A549 (cell line): Measurements from ENCODE around the gene PAPLN. TPM values are rescaled to one million over a fixed set of nuclear protein-coding genes. Genes with fewer than 3 reads are reported as not detected.
A peak's percentile ranks its signal among the peaks of the same experiment; 100 is the strongest.

Source experiments
- ATAC-seq, 2 experiments: fragments of 200-7000 bp in 1 of 2; fragments of >200 bp in 1 of 2; cut with Nextera tagmentation in 1 of 2; cut with Tn5 transposase in 1 of 2; 3 replicates each; pipeline versions ENCODE4 v1.8.0 to v1.9.1; 2018 to 2020; ENCODE audit warnings: mild to moderate bottlenecking in 1 of 2, moderate library complexity in 1 of 2
- CTCF ChIA-PET: fragments of 300-600 bp; sonication (Branson Sonifier 250); formaldehyde crosslinking; extraction: SDS; loops from one replicate; lab custom pipeline; 2021; ENCODE audit warnings: antibody characterized with exemption, inconsistent platforms; lab: Yijun Ruan, JAX
- POLR2A ChIA-PET: fragments of 350-600 bp; formaldehyde crosslinking; extraction: SDS; loops from one replicate; lab custom pipeline; 2021; ENCODE audit warnings: antibody characterized with exemption, inconsistent platforms; lab: Yijun Ruan, JAX
- DNase-seq, 2 experiments: peaks; one replicate each; pipeline versions ENCODE4 v3.0.0 to v3.0.0-alpha.2; 2011 to 2016; ENCODE audit warnings: low read depth in 1 of 2, low spot score in 1 of 2
- FAIRE-seq: peaks from 2 replicates; lab custom pipeline; 2011; peaks lifted over from hg19 to GRCh38; lab: Jason Lieb, UNC
- H3K27ac ChIP-seq, 2 experiments: fragments of >200 bp; sonication (Bioruptor Twin); formaldehyde crosslinking; 3 replicates each; pipeline ENCODE4 v1.5.1; 2016 to 2017
- H3K4me1 ChIP-seq: fragments of >200 bp; sonication (Bioruptor Twin); formaldehyde crosslinking; 3 replicates; pipeline ENCODE4 v1.6.1; 2016
- H3K4me2 ChIP-seq: fragments of >200 bp; sonication (Bioruptor Twin); formaldehyde crosslinking; 3 replicates; pipeline ENCODE4 v1.6.1; 2016
- H3K4me3 ChIP-seq: fragments of >200 bp; sonication (Bioruptor Twin); formaldehyde crosslinking; 3 replicates; pipeline ENCODE4 v1.5.1; 2016
- H3K9me3 ChIP-seq: fragments of >200 bp; sonication (Bioruptor Twin); formaldehyde crosslinking; 3 replicates; pipeline ENCODE4 v1.6.1; 2016
- CEBPB ChIP-seq, 2 experiments: fragments of >200 bp in 1 of 2; sonication (Bioruptor Twin) in 1 of 2; formaldehyde crosslinking in 1 of 2; IDR thresholded peaks; 2 replicates each; pipeline ENCODE4 v1.6.1; 2012 to 2016
- CHD4 ChIP-seq: fragments of 200-600 bp; sonication (generic); IDR thresholded peaks from 2 replicates; pipeline ENCODE4 v1.6.1; 2016; ENCODE audit warnings: antibody characterized with exemption, mild to moderate bottlenecking, borderline replicate concordance
- EHF ChIP-seq: fragments of 250-450 bp; sonication (Bioruptor Pico); IDR thresholded peaks from 2 replicates; pipeline ENCODE4 v1.5.0; 2020; ENCODE audit warnings: mild to moderate bottlenecking
- EHMT2 ChIP-seq: fragments of 200-600 bp; sonication (generic); IDR thresholded peaks from 2 replicates; pipeline ENCODE4 v1.6.1; 2016; ENCODE audit warnings: antibody characterized with exemption, low read depth, mild to moderate bottlenecking, moderate library complexity
- FOSL2 ChIP-seq, 2 experiments: fragments of 450-650 bp in 1 of 2; fragments of >200 bp in 1 of 2; sonication (Bioruptor Twin) in 1 of 2; formaldehyde crosslinking; IDR thresholded peaks; 2 replicates each; pipeline versions ENCODE4 v1.5.0 to v1.6.1; 2016 to 2020; ENCODE audit warnings: mild to moderate bottlenecking in 1 of 2, moderate library complexity in 1 of 2
- HDAC2 ChIP-seq: fragments of 200-600 bp; sonication (generic); IDR thresholded peaks from 2 replicates; pipeline ENCODE4 v1.6.1; 2016
- HEYL ChIP-seq: fragments of 250-450 bp; sonication (Bioruptor Pico); IDR thresholded peaks from 2 replicates; pipeline ENCODE4 v1.8.0; 2021; ENCODE audit warnings: mild to moderate bottlenecking, moderate library complexity
- HOXA7 ChIP-seq: fragments of 250-450 bp; sonication (Bioruptor Pico); IDR thresholded peaks from 2 replicates; pipeline ENCODE4 v1.5.0; 2020; ENCODE audit warnings: mild to moderate bottlenecking, moderate library complexity
- HOXB5 ChIP-seq: fragments of 250-450 bp; sonication (Bioruptor Pico); IDR thresholded peaks from 2 replicates; pipeline ENCODE4 v1.5.0; 2020; ENCODE audit warnings: mild to moderate bottlenecking, moderate library complexity
- JUN ChIP-seq, 2 experiments: fragments of >200 bp; sonication (Bioruptor Twin); formaldehyde crosslinking; IDR thresholded peaks; 2 replicates in 1 of 2; 3 replicates in 1 of 2; pipeline ENCODE4 v1.6.1; 2016 to 2017
- KDM1A ChIP-seq: fragments of 200-600 bp; sonication (generic); IDR thresholded peaks from 2 replicates; pipeline ENCODE4 v1.6.1; 2016; ENCODE audit warnings: low read depth, mild to moderate bottlenecking
- KDM5A ChIP-seq: fragments of 200-600 bp; sonication (generic); IDR thresholded peaks from 2 replicates; pipeline ENCODE4 v1.6.1; 2016; ENCODE audit warnings: antibody characterized with exemption, mild to moderate bottlenecking
- MAFK ChIP-seq: fragments of 450-650 bp; IDR thresholded peaks from 2 replicates; pipeline ENCODE4 v1.6.1; 2014; ENCODE audit not compliant: partially characterized antibody
- POLR2A ChIP-seq: IDR thresholded peaks from 2 replicates; pipeline ENCODE4 v1.6.1; 2012; ENCODE audit warnings: mild to moderate bottlenecking, low read length
- RAD21 ChIP-seq, 2 experiments: fragments of >200 bp in 1 of 2; sonication (Bioruptor Twin) in 1 of 2; formaldehyde crosslinking in 1 of 2; IDR thresholded peaks in 1 of 2; conservative IDR thresholded peaks in 1 of 2; 2 replicates in 1 of 2; 3 replicates in 1 of 2; pipeline ENCODE4 v1.6.1; 2012 to 2018; ENCODE audit warnings: inconsistent platforms in 1 of 2
- RARB ChIP-seq: fragments of 250-450 bp; sonication (Bioruptor Pico); IDR thresholded peaks from 2 replicates; pipeline ENCODE4 v1.8.0; 2021; ENCODE audit warnings: mild to moderate bottlenecking, moderate library complexity
- RNF2 ChIP-seq: fragments of 200-600 bp; sonication (generic); IDR thresholded peaks from 2 replicates; pipeline ENCODE4 v1.6.1; 2016; ENCODE audit warnings: low read depth, mild to moderate bottlenecking, antibody characterized with exemption, moderate library complexity, borderline replicate concordance
- SMC3 ChIP-seq: fragments of >200 bp; sonication (Bioruptor Twin); formaldehyde crosslinking; IDR thresholded peaks from 3 replicates; pipeline ENCODE4 v1.6.1; 2018; ENCODE audit warnings: inconsistent platforms
- SREBF2 ChIP-seq: fragments of 450-650 bp; IDR thresholded peaks from 2 replicates; pipeline ENCODE4 v1.6.1; 2014; ENCODE audit warnings: mild to moderate bottlenecking, moderate library complexity
- ZNF302 ChIP-seq: fragments of 250-450 bp; sonication (Bioruptor Pico); IDR thresholded peaks from 2 replicates; pipeline ENCODE4 v1.9.0; 2021; ENCODE audit warnings: inconsistent platforms, mild to moderate bottlenecking, moderate library complexity
- whole genome bisulfite sequencing: methylation state at CpG from one replicate; pipeline ENCODE4 v1.1.6; 2017; ENCODE audit errors: missing lambda C conversion rate; 5-methylcytosine and 5-hydroxymethylcytosine counted together
- polyA plus RNA-seq, 4 experiments: library from polyadenylated mRNA; depleted of rRNA in 3 of 4; stranded (reverse); fragments of >200 nt; fragmentation: RNase III in 1 of 4; extraction: RNeasy Plus Mini Kit Qiagen cat#74134 plus additional on column Dnase treatment in 1 of 4; gene quantifications; 2 replicates in 3 of 4; 3 replicates in 1 of 4; pipeline ENCODE4 v1.2.3, GENCODE V29; 2011 to 2017
- TF ChIP-seq, protein P1 (sequence below): IDR thresholded peaks from 2 replicates; pipeline ENCODE4 v1.6.1; 2012; ENCODE audit warnings: low read depth, borderline replicate concordance
- TF ChIP-seq, protein P2 (sequence below): IDR thresholded peaks from 2 replicates; pipeline ENCODE4 v1.6.1; 2012
- TF ChIP-seq, protein P3 (sequence below): fragments of 200-600 bp; sonication (generic); IDR thresholded peaks from 2 replicates; pipeline ENCODE4 v1.6.1; 2016; ENCODE audit warnings: antibody characterized with exemption, mild to moderate bottlenecking, moderate library complexity
- TF ChIP-seq, protein P4 (sequence below): fragments of 450-650 bp; IDR thresholded peaks from 2 replicates; pipeline ENCODE4 v1.6.1; 2014; ENCODE audit warnings: antibody characterized with exemption

PAPLN gene
- polyA plus RNA-seq, 2 of the 4 experiments (the other 2 are of a cell fraction): 4.3 to 5.0 TPM

DNA sequence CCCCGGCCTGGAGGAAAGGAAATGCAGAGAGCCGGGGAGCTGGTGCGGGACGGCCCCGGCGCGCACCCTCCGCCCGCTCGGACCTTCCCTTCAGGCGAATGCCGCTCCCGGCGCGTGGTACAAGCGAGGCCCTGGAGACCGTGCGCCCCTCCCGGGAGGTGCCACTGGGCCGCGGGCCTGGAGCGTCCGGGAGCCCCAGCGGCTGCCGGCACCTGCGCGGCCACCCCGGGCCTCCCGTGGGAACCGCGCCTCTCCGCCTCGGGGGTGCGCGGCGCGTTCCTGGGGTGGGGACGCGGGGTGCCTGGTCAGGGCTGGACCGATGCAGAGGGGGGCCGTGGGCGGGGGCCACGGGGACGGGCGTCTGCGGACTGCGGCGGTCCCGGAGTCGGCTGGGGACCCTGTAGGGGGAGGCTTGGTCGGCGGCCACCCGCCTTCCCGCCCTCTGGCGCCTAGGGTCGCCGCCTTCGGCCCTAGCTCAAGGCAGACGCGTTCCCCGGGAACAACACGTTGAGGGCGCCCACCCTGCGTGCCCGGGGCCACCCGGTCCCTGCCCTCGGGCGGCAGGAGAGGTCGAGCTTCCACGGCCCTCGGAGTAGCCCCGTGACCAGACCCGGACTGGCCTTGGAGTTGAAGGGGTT is 599 bp downstream of the PAPLN start:
- CTCF ChIA-PET: interaction anchor here (0.7 to 1.6 kb wide), 4 partner anchors 9 to 235 kb away, joined by 3 to 7 read pairs (median 4); no protein-coding TSS in a partner anchor
- TF ChIP-seq RNF2 (0 out of 2 replicates have a peak, but pooled peaks have one; percentile 16), ZNF302 (no peak)
- TF ChIP-seq, protein P1, sequence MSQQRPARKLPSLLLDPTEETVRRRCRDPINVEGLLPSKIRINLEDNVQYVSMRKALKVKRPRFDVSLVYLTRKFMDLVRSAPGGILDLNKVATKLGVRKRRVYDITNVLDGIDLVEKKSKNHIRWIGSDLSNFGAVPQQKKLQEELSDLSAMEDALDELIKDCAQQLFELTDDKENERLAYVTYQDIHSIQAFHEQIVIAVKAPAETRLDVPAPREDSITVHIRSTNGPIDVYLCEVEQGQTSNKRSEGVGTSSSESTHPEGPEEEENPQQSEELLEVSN: peak; percentile 51; the same call in 1 of the 2 replicates
- TF ChIP-seq, all 56 proteins: peak for 2
- Histone ChIP-seq H3K9me3 (no peaks in the 10 kb centered on the region), H3K4me3 (peak overlapping the region; percentile 75), H3K4me1 (peaks cover 33% of the 10 kb centered on the region), H3K27ac (peak overlapping the region; percentile 79 to 94), H3K4me2 (peak overlapping the region; percentile 87)
- POLR2A ChIA-PET: interaction anchor here (0.7 kb wide), 1 partner anchor 253 kb away, joined by 3 read pairs; the partner anchor contains the start of gene RIOX1
- peak; percentile 50 to 67 for ATAC-seq
- WGBS: 8% methylated on average over 24 of the region's 73 CpGs
- DNase-seq: peak in 1 of 2 experiments; percentile 48
- FAIRE-seq: no peak

DNA sequence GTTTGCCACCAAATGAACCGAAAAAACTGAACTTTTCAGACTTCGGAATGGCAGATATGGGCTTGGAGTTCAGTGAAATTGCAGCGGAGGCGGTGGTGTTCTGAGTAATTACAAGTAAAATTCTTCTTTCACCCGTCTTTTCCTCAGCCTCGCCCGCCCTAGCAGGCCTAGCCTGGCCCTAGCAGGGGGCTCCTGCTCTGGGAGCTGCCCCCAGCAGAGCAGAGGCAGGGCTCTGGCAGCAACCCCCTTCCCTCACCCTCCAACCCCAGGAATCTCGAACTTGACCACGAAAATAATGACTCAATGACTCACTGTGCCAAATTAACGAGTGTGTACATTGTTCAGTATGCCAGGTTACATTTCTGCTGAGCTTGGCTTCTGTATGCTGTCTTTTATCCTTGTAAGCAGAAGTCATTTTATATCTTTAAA is 1.1 kb downstream of the PAPLN start:
- Histone ChIP-seq H3K27ac (peak overlapping the region; percentile 79 to 94), H3K9me3 (no peaks in the 10 kb centered on the region), H3K4me1 (peaks cover 33% of the 10 kb centered on the region), H3K4me2 (peak overlapping the region; percentile 87), H3K4me3 (peak overlapping the region; percentile 75)
- no peak for DNase-seq
- ATAC-seq: peak in 1 of 2 experiments; percentile 22; a peak in 3 of 6 replicates
- CTCF ChIA-PET: interaction anchor here (0.7 to 2.0 kb wide), 5 partner anchors 9 to 234 kb away, joined by 3 to 7 read pairs (median 6); no protein-coding TSS in a partner anchor
- TF ChIP-seq EHF: no peak
- TF ChIP-seq HOXB5 (CRISPR knock-in tag): no peak
- TF ChIP-seq HOXA7 (CRISPR knock-in tag): no peak
- TF ChIP-seq, protein P1: no peak
- no peak for TF ChIP-seq FOSL2 (IDR thresholded peaks at IDR 0.05)
- peak; percentile 42; the same call in 1 of the 2 replicates for TF ChIP-seq FOSL2 (CRISPR knock-in tag; IDR thresholded peaks at IDR 0.05)
- TF ChIP-seq, protein P2, sequence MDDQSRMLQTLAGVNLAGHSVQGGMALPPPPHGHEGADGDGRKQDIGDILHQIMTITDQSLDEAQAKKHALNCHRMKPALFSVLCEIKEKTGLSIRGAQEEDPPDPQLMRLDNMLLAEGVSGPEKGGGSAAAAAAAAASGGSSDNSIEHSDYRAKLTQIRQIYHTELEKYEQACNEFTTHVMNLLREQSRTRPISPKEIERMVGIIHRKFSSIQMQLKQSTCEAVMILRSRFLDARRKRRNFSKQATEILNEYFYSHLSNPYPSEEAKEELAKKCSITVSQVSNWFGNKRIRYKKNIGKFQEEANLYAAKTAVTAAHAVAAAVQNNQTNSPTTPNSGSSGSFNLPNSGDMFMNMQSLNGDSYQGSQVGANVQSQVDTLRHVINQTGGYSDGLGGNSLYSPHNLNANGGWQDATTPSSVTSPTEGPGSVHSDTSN: no peak
- peak; percentile 45 for TF ChIP-seq MAFK
- TF ChIP-seq POLR2A: no peak
- POLR2A ChIA-PET: interaction anchor here (0.7 kb wide), 1 partner anchor 252 kb away, joined by 3 read pairs; the partner anchor contains the start of gene RIOX1
- FAIRE-seq: no peak
- WGBS: 32% methylated on average over 10 of the region's 10 CpGs

DNA sequence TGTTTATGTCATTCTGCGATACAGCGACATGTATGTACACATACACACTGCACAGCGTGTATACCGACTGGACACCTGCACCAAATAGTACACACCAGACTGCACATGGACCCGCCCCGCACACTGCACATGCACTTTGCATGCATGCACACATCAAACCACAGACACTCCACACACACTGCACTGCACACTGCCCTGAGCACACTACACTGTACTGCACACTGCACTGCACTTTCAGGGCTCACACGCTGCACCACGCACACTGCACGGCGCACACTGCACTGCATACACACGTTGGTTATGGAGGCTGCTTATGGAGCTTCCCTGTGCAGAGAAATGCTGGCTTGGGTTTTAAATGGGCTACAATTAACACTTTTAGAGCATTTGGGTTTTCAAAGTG is 1.6 kb downstream of the PAPLN start:
- peak overlapping the region; percentile 87 for H3K4me2 ChIP-seq
- H3K27ac ChIP-seq: no peak overlapping the region
- H3K9me3 ChIP-seq: no peaks in the 10 kb centered on the region
- ChIA-PET CTCF (interaction anchor here (1.4 to 2.0 kb wide), 3 partner anchors 56 to 234 kb away, joined by 6 to 7 read pairs (median 6); no protein-coding TSS in a partner anchor), POLR2A (no interaction called here)
- no peak for TF ChIP-seq KDM1A
- TF ChIP-seq FOSL2 (IDR thresholded peaks at IDR 0.05): no peak
- no peak for TF ChIP-seq FOSL2 (CRISPR knock-in tag; IDR thresholded peaks at IDR 0.05)
- no peak for TF ChIP-seq HOXA7 (CRISPR knock-in tag)
- no peak for TF ChIP-seq HEYL (CRISPR knock-in tag)
- TF ChIP-seq, protein P3, sequence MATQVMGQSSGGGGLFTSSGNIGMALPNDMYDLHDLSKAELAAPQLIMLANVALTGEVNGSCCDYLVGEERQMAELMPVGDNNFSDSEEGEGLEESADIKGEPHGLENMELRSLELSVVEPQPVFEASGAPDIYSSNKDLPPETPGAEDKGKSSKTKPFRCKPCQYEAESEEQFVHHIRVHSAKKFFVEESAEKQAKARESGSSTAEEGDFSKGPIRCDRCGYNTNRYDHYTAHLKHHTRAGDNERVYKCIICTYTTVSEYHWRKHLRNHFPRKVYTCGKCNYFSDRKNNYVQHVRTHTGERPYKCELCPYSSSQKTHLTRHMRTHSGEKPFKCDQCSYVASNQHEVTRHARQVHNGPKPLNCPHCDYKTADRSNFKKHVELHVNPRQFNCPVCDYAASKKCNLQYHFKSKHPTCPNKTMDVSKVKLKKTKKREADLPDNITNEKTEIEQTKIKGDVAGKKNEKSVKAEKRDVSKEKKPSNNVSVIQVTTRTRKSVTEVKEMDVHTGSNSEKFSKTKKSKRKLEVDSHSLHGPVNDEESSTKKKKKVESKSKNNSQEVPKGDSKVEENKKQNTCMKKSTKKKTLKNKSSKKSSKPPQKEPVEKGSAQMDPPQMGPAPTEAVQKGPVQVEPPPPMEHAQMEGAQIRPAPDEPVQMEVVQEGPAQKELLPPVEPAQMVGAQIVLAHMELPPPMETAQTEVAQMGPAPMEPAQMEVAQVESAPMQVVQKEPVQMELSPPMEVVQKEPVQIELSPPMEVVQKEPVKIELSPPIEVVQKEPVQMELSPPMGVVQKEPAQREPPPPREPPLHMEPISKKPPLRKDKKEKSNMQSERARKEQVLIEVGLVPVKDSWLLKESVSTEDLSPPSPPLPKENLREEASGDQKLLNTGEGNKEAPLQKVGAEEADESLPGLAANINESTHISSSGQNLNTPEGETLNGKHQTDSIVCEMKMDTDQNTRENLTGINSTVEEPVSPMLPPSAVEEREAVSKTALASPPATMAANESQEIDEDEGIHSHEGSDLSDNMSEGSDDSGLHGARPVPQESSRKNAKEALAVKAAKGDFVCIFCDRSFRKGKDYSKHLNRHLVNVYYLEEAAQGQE: no peak
- TF ChIP-seq CHD4: no peak
- TF ChIP-seq KDM5A: no peak
- no peak for TF ChIP-seq EHF
- TF ChIP-seq RARB (CRISPR knock-in tag): no peak
- TF ChIP-seq SREBF2: no peak
- no peak for TF ChIP-seq HDAC2
- TF ChIP-seq RAD21 (conservative IDR thresholded peaks at IDR 0.05 in 1 of 2, IDR thresholded peaks at IDR 0.05 in 1 of 2): no peak
- no peak for TF ChIP-seq EHMT2
- TF ChIP-seq, protein P4, sequence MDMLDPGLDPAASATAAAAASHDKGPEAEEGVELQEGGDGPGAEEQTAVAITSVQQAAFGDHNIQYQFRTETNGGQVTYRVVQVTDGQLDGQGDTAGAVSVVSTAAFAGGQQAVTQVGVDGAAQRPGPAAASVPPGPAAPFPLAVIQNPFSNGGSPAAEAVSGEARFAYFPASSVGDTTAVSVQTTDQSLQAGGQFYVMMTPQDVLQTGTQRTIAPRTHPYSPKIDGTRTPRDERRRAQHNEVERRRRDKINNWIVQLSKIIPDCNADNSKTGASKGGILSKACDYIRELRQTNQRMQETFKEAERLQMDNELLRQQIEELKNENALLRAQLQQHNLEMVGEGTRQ: no peak
- TF ChIP-seq HOXB5 (CRISPR knock-in tag): no peak
- TF ChIP-seq SMC3: no peak
- no peak for TF ChIP-seq CEBPB (IDR thresholded peaks at IDR 0.05)
- TF ChIP-seq JUN (IDR thresholded peaks at IDR 0.05): no peak
- peaks cover 33% of the 10 kb centered on the region for H3K4me1 ChIP-seq
- 0 out of 6 replicates have a peak, but pooled peaks of 1 of the 2 experiments have one; percentile 2 for ATAC-seq
- no peak for FAIRE-seq
- WGBS: 87% methylated on average over 11 of the region's 11 CpGs
- no peak for DNase-seq
- H3K4me3 ChIP-seq: no peak overlapping the region
